Measurements from ENCODE around the gene DNAJB2.

GRCh38 chr2:219306047-219306446, 26.9 kb downstream of the DNAJB2 start:
- TF ChIP-seq GATA2 (IDR thresholded peaks at IDR 0.05; ENCODE audit: low read depth, low read length) (no peak), GATA3 (IDR thresholded peaks at IDR 0.05; ENCODE audit: low read depth, low read length) (no peak)

Data from SH-SY5Y (cell line).